NCI-H526 (cell line): ENCODE data around the gene TMEFF2.
"Not testable (repeated sequence)": the region's sequence is repeated elsewhere in the genome, so short reads cannot be mapped to it uniquely, and the experiment has no call there.

Source experiments
- DNase-seq, 2 experiments: peaks; one replicate each; lab custom pipeline; 2025; lab: John Stamatoyannopoulos, UW

The TMEFF2 gene

DNA sequence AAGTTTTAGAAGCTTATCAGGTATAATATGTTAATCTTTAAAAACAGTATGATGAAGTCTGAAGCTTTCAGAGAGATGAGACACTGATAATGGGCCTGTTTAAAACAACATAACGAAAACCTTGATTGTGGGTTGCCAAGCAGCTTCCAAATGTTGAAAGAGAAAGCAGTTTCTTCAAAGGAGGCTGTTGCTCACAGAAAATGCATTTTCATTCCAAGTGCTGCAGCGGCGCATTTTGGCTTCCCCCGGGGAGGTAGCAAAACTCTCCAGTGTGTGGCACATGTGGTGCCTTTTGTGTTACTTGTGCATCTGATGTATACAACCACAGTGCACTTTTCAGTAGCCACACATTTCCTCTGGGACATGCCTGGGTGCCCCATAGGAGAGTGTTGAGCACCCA, 66.1 kb downstream of the TMEFF2 start:
- DNase-seq, result no peak

DNA sequence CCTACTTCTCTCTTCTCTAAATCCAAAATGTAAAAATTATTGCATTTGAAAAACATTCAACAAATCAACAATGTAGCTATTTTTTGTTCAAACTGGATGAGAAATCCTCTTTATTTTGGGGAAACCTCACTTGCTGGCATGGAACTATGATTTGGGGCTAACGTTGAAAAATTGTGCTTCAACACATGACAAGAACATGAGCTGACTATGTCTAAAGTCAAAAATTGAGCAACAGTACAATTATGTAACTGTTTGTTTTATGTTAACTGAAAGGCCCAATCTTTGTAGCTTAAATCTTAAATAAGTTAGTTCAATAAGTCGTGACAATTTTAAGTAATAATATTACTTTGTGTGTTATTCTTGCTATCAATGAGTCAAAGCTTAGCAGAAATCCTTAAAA, 67.3 kb downstream of the TMEFF2 start:
- no peak for DNase-seq

- no peak for DNase-seq
Measured at GRCh38 chr2:192126912-192127311, 67.8 kb downstream of the TMEFF2 start.

- no peak for DNase-seq
Measured at GRCh38 chr2:192126426-192126825, 68.3 kb downstream of the TMEFF2 start.

GRCh38 chr2:192124571-192124970, 70.2 kb downstream of the TMEFF2 start:
- DNase-seq, result no peak

DNA sequence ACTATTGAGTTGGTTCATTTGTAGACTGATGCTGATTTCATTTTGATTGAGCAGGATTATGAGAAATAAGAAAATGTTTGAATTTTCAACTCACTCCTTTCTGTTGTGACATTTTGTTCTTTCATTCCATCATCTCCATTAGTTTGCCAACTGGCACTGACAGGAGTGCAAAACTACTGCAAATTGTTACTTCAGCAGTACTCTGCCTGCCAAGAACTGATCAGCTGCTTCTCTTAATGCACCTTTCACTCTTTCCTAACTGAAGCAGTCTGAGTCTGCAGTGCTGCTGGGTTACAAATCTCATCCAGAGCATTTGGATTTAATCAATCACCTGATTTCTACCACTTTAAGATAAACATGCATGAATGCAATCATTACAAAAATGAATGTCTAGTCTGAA, 70.9 kb downstream of the TMEFF2 start:
- DNase-seq, result no peak

DNA sequence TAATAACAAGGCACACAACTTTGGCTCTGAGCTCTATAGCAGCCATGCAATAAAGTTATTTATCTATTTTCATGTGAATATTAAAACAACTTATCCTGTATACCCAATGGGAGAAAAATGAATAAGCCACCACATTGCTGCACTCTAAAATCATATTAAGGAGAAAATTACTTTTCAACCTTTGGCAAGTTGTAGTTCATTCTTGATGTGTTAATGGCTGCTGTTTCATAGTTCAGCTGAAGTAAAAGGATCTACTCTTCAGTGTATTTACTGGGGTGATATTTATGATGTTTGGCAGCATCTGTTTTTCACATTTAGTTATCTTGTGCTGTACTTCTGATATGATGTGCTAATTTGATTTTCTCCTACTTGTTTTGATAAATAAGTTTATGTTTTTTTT, 71.8 kb downstream of the TMEFF2 start:
- no peak for DNase-seq

GRCh38 chr2:192122141-192122540, 72.6 kb downstream of the TMEFF2 start:
- DNase-seq, result no peak

DNA sequence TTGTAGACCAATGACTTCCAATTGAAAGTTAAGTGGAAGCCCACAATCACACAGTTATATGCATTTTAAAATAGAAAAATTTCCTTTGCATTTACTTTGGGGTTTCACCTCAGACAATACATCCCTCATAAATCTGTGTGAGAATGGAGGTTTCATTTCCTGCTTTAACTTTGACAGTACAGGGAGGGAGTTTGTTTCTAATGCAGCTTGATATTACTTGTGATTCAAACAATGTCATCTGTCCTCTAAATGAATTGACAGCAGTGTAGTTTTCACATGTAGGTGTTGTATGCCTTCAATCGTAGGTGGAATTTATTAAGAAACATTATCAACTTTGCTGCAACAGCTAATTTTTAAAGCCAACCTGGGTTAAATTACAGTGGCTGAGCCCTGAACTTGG, 75.2 kb downstream of the TMEFF2 start:
- no peak for DNase-seq

DNA sequence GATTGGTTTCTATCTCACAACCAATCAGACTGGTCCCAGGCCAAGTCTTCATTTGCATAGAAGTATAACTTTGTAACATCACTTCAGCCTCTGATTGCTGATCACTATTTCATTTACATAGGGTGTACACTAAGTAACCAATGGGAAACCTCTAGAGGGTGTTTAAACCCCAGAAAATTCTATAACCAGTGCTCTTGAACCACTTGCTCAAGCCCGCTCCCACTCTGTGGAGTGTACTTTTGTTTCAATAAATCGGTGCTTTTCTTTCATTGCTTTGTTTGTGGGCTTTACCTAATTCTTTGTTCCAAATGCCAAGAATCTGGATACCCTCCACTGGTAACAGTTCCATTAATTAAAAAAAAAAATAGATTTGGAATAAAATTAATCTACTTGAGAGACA, 77.0 kb downstream of the TMEFF2 start:
- DNase-seq, result no peak

DNA sequence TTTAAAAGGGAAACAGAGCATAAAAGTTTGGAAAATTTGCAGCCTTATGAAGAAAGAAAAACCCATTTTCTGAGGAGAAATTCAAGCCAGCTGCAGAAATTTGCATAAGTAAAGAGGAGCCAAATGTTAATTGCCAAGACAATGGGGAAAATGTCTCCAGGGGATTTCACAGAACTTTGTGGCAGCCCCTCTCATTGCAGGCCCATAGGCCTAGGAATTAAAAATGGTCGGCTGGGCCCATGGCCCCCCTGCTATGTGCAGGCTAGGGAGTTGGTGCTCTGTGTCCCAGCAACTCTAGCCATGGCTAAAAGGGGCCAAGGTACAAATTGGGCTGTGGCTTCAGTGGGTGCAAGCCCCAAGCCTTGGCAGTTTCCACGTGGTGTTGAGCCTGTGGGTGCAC, 83.2 kb downstream of the TMEFF2 start:
- DNase-seq, result not testable (repeated sequence)

DNA sequence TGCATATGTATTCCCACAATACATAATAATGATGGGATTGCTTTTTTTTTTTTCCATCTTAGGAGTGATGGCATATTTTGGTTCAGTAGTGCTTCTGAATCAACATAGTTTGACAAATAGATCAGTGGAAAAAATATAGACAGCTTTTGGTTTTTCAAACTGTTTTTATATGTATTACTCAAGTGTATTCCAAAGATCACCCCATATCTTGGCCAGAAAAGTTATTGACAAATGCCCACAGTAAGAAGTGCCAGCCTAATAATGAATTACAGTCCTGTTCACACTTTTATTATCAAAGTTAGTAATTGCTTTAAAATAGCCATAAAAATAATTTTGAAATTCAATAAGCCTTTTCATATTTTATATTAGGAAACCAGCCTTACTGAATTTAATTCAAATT, 95.0 kb downstream of the TMEFF2 start:
- no peak for DNase-seq

GRCh38 chr2:192098814-192099491, 95.8 kb downstream of the TMEFF2 start:
- no peak for DNase-seq

DNA sequence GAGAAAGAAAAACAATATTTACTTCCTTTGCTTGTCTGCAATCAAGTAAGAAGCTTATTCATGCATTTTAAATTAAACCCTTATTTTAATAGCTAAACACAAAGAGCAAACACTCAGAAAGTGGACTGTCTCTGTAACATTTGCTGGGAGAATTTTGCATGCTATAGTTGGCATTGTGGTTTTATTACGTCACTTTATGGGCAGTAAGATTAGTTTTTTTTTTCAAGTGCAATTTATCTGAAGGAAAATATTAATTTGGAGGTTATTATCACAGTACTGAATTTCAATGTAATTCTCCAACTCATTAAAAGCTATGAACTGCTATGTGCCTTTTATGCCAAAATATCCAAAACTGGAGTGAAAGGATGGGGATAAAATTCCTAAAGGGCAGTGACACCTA, 103.3 kb downstream of the TMEFF2 start:
- DNase-seq, result peak in 1 of 2 experiments; percentile 64

- no peak for DNase-seq
Measured at GRCh38 chr2:192090911-192091310, 103.8 kb downstream of the TMEFF2 start.

GRCh38 chr2:192087398-192087958, 107.3 kb downstream of the TMEFF2 start:
- DNase-seq, result no peak

DNA sequence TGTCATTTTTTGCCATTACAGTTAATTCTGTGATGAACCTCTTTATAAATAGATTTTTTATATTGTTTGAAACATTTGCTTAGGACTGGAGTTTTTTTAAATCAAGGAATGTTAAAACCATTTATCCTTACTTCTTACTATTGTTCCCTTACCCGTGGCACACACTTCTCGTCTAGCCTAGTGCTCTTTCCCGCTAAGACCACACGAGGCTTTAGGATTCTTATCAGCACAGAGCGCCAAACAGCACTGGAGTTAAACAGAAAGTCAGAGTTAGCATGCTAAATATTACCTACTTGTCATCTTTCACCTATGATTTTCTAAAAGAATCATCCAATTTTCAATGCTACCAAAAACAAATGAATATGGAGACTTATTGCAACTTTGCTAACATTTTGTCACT, 112.6 kb downstream of the TMEFF2 start:
- DNase-seq, result no peak

- DNase-seq, result not testable (repeated sequence)
Measured at GRCh38 chr2:192080096-192080495, 114.6 kb downstream of the TMEFF2 start.

DNA sequence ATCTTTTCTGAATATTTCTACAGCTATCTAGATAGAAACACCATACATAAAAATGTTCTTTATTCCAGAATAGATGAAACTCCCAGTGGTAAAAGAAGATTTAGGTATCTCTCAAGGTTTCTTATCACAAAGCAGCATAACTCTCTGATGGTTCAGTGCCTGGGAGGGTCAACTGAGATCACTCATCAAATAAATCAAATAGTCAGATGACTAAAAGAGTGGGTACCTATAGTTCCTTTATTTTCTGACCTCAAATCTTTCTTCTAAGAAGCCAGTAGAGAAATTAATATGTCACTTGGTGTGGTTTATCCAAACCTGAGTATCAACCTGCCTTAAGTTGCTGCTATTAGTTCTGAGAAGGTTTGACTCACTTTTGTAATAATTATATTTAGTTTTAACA, 120.9 kb downstream of the TMEFF2 start:
- no peak for DNase-seq

GRCh38 chr2:192072778-192073177, 122.0 kb downstream of the TMEFF2 start:
- no peak for DNase-seq

DNA sequence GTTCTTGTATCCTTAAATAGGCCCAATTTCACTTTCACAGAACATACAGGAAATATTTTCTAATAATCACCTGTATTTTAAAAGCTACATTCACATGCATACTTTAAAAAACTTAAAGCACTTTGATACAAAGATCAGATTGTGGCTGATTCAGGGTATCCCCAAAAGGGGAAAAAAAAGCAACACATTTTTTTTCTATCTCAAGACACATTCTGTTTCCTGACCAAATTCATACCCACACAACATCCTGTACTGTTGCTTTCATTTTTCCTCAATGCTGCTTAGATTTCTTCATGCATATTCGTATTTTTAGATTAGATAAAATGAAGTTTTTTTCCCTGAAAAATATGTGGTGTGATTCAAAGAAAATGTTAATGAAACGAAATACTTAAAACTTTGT, 122.5 kb downstream of the TMEFF2 start:
- no peak for DNase-seq

DNA sequence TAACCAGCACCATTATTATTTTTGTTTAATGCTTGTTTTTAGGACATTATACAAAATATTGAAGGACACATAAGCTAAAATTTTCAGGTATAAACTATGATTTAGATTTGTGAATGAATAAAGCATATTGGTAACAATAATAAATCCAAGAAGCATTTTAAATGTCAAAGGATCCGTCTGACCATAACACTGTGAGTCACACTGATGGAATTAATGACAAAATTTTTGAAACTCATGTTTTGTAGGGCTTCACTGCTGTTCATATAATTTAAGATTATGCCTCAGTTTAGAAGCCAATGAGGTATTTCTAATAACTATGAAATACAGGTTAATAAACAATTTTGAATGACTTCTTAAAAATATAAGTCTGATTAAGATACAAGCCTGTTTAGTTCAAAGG, 124.6 kb downstream of the TMEFF2 start:
- DNase-seq, result no peak

DNA sequence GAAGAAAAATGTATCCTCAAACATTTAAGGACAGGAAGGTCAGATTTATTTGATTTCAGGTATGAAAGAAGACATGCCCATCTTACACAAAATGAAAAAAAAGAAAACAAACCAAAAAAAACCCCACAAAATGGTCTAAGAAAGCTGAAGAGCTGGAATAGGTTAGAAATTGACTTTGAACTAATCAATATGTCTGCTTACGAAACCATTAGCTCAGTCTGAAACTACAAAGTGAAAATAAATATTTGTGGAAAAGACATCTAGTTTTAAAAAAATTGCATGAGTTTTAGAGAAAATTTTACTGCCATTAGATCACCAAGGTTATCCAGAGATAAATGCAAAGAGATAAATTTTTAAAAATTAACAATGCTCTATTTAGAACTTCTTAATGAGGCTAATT, 125.3 kb downstream of the TMEFF2 start:
- DNase-seq, result no peak

DNA sequence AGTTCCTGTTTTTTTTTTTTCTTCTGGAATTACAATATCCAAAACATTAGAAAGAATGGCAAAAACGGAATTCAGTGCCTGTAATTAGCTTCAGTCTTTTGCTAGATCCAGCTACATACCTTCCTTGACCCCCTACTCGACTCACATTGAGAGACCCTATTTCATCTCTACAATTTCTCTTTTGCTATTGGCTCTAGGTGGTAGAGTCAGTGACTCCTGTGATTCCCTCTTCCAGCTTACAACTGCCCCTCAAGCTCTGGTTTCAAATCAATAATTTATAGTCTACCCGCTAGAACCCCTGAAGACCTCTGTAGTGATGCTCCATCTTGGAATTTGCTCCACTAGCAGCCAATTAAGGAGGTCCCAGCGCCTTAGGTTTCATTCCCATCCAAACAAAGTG, 125.8 kb downstream of the TMEFF2 start:
- no peak for DNase-seq
